ENCODE measurements around the gene ANKLE1. TPM values are rescaled to one million over a fixed set of nuclear protein-coding genes. Genes with fewer than 3 reads are reported as not detected.
A peak's percentile ranks its signal among the peaks of the same experiment; 100 is the strongest.

ANKLE1 gene
- total RNA-seq, 1 donor from 2014 or later: 4.9 TPM

DNA sequence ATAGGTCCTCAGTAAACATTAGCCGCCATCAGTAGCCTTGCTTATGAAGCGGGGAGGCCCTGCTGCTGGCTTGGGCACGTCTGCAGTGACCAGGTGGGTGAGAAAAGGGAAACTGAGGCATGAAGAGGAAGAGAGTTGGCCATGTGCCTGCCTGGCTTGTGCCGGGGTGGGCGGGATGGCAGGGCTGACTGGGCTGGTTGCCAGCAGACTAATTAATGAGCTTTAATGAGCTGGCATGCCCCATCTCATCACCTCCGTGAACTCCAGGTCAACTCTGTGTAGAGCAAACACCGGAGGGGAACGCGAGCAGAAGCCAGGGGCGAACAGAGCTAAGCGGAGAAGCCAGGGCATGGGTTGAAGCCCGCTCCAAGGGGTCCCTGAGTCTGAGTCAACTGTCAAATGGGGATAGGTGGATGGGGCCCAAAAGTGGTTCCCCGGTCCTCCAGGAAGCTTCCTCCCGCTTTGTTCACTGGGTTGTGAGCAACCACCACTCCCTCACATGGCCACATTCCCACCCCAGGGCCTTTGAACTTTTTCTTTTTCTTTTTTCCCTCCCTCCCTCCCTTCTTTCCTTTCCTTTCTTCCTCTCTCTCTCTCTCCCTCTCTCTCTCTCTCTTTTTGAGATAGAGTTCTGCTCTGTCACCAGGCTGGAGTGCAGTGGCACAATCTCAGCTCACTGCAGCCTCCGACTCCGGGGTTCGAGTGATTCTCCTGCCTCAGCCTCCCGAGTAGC is 44.7 kb upstream of the ANKLE1 start:
- TF ChIP-seq, protein P1, sequence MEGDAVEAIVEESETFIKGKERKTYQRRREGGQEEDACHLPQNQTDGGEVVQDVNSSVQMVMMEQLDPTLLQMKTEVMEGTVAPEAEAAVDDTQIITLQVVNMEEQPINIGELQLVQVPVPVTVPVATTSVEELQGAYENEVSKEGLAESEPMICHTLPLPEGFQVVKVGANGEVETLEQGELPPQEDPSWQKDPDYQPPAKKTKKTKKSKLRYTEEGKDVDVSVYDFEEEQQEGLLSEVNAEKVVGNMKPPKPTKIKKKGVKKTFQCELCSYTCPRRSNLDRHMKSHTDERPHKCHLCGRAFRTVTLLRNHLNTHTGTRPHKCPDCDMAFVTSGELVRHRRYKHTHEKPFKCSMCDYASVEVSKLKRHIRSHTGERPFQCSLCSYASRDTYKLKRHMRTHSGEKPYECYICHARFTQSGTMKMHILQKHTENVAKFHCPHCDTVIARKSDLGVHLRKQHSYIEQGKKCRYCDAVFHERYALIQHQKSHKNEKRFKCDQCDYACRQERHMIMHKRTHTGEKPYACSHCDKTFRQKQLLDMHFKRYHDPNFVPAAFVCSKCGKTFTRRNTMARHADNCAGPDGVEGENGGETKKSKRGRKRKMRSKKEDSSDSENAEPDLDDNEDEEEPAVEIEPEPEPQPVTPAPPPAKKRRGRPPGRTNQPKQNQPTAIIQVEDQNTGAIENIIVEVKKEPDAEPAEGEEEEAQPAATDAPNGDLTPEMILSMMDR (conservative IDR thresholded peaks at IDR 0.05): no peak
- Mint-ChIP-seq H3K4me1 (peaks cover 22% of the 10 kb centered on the region), H3K36me3 (ENCODE audit: low read depth) (no peaks in the 10 kb centered on the region), H3K4me3 (peak overlapping the region; percentile 57), H3K27ac (ENCODE audit: unreplicated experiment) (no peak overlapping the region), H3K9me3 (no peaks in the 10 kb centered on the region), H3K27me3 (ENCODE audit: low read depth) (no peaks in the 10 kb centered on the region)
- no peak for DNase-seq (ENCODE audit: low read depth, low spot score)

DNA sequence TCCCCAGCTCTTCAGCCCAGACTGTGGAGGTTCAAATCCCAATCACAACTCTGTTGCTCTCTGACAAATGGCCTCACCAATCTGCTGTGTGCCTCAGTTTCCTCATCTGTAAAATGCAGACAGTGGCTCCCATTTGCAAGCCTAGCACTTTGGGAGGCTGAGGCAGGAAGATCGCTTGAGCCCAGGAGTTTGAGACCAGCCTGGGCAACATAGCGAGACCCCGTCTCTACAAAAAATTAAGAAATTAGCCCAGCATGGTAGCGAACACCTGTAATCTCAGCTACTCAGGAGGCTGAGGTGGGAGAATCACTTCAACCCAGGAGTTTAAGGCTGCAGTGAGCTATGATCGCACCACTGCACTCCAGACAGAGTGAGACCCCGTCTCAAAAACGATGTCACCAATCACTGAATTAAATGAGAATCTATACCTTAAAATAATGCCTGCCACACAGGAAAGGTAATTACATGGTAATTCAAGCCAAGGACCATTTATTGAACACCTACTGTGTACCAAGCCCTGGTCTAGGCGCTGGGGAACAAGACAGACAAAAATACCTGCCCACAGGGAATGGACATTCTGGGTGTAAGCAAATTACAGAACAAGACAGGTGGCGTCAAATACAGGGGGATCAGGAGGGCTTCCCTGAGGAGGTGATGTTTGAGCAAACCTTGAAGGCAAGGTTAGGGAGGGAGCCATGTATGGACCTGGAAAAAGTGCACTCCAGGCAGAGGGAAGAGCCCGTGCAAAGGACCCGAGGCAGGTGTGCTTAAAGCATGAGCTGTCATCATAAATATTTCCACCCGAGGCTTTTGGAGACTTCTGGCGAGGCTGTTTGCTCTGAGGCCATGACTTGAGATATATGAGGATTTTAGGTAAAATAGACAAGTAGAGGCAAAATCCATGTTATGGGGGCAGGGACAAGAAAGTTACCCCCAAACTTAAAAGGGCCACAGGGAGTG is 43.7 kb upstream of the ANKLE1 start:
- Mint-ChIP-seq H3K36me3 (ENCODE audit: low read depth) (peaks cover 3% of the 10 kb centered on the region), H3K4me1 (peaks cover 30% of the 10 kb centered on the region), H3K27me3 (ENCODE audit: low read depth) (no peaks in the 10 kb centered on the region), H3K9me3 (no peaks in the 10 kb centered on the region), H3K4me3 (peak overlapping the region; percentile 1), H3K27ac (ENCODE audit: unreplicated experiment) (no peak overlapping the region)
- TF ChIP-seq, protein P1 (conservative IDR thresholded peaks at IDR 0.05): no peak
- DNase-seq (ENCODE audit: low read depth, low spot score): no peak

DNA sequence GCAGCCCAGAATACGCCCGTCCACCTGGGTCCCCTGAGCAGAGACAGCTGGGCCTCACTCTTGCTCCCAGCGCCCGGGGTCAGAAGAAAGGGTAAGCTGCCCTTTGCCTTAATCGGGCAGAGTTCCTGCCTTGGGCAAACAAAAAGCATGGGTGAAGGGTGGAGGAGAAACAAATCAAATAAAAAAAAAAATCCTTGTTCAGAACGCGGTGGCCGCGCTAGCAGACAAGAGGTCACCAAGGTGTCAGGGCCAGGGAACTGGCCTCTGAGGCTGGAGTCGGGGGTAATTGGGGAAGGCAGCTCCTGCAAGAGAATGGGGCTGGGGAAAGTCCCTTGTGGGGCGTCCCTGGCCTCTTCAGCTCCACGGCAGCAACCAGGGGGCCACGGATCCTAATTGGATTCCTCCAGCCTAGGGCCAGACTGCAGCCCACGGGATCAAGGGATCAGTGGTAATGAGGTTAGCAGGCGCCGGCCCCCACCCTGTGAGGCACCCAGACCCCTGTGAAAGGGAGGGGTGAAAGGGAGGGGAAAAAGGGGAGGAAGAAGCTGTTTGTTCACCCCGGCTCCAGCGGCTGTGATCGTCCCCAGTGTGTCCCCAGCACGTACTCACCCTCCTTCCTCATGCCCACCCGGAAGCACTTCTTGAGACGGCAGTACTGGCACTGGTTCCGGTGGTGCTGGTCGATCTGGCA is 41.5 kb upstream of the ANKLE1 start:
- TF ChIP-seq, protein P1 (conservative IDR thresholded peaks at IDR 0.05): no peak
- H3K4me1 Mint-ChIP-seq: peaks cover 33% of the 10 kb centered on the region
- peak overlapping the region; percentile 85 for H3K4me3 Mint-ChIP-seq
- no peaks in the 10 kb centered on the region for H3K9me3 Mint-ChIP-seq
- H3K27me3 Mint-ChIP-seq (ENCODE audit: low read depth): peaks cover 3% of the 10 kb centered on the region
- no peak for DNase-seq (ENCODE audit: low read depth, low spot score)
- no peak overlapping the region for H3K27ac Mint-ChIP-seq (ENCODE audit: unreplicated experiment)
- peaks cover 3% of the 10 kb centered on the region for H3K36me3 Mint-ChIP-seq (ENCODE audit: low read depth)

DNA sequence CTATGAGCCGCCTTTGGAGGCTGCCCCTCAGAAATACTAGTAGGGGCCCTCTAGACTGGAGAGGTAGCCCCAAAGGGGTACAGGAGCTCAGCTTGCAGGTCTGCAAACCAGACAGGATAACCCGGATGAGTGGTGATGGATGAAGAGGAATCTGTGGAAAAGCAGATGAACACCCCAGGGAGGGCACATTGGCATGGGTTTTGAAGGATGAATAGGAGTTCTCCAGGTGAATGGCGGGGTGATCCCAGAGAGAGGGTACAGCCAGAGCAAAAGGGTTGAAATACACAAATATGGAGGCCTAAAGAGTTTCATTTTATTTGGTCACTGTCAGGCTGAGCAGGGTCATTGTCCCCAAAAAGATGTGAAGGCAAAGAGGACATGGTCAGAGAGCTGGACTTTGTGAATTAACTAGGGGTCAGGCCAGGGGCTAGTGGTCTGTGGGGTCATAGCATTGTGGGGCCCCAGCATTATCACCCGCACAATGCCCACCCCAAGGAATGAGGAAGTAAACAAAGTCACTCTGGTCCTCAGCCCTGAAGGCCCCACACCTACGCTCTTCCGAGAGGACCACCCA is 40.8 kb upstream of the ANKLE1 start:
- Mint-ChIP-seq H3K27me3 (ENCODE audit: low read depth) (peaks cover 3% of the 10 kb centered on the region), H3K4me3 (peak overlapping the region; percentile 85), H3K9me3 (no peaks in the 10 kb centered on the region), H3K4me1 (peaks cover 33% of the 10 kb centered on the region), H3K27ac (ENCODE audit: unreplicated experiment) (no peak overlapping the region), H3K36me3 (ENCODE audit: low read depth) (peaks cover 3% of the 10 kb centered on the region)
- TF ChIP-seq, protein P1 (conservative IDR thresholded peaks at IDR 0.05): no peak
- DNase-seq (ENCODE audit: low read depth, low spot score): no peak

All from neural crest cell (in vitro differentiated cells).